SHP77 treated with DMSO at 0.1 percent for 48 hours (cell line): Measurements from ENCODE around the gene GAL3ST2.
"Not testable (repeated sequence)": the region's sequence is repeated elsewhere in the genome, so short reads cannot be mapped to it uniquely, and the experiment has no call there.

ENCODE experiments used
- DNase-seq: peaks from one replicate; lab custom pipeline; 2025; lab: John Stamatoyannopoulos, UW

Gene GAL3ST2

DNA sequence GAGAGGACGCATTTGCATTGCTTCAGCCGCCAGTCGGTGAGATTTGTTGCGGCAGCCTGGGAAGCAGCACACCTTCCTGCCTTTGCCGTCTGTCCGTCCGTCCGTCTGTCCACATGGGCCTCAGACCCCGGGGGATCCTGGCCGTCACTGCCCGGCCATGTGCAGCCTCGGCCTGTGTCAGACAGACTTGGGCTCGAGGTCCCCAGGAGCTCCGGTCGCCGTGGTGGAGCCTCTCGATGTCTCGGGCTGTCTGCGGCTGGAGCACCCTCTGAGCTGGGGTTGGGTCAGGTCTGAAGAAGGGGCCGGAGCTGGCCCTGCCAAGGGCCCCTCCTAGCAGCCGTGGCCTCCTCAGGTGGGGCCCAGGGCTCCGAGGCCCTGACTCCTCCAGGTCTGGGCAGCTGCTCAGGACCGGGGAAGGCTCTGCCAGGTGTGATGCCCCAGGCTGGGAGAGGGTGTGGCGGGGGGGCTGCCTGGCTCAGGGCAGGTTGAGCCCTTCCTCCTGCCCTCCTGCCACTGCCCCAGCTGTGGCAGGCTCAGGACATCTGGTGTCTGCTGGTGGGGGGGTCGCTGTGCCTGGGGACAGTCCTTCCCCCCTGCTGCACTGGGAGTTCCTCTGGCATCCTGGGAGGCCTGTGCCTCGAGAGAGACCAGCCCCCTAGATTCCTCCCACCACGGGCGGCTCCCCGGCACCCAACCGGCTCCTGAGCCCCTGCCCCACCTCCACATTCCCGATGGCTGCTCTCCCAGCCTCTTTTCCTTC lies 44.2 kb downstream of the GAL3ST2 start:
- DNase-seq = no peak

DNA sequence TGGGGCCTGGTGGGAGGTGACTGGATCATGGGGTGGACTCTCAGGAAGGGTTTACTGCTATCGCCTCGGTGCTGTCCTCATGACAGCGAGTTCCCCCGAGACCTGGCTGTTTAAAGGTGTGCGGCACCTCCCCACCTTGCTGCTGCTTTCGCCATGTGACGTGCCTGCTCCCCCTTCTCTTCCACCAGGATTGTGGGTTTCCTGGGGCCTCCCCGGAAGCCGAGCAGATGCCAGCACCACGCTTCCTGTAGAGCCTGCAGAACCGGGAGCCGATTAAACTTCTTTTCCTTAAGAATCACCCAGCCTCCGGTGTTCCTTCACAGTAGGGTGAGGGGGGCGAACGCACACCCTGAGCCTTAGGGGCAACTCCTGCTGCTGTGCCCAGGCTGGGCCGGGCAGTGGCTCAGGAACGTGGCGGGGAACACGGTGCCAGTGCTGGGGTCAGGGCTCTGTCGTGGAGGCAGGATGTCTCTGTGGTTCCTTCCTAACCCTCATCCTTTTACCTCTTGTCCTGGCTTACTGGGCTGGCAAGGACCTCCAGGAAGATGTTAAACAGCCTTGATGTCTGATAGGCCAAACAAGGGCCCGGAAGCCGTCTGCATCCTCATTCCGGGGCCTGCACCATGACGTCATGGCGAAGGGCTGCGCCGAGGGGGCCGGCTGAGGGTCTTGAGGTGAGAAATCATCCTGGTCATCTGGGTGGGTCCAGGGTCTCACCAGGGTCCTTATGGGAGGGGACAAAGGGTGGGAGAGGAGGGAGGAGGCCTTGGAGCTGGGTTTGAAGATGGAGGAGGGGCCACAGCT lies 45.0 kb downstream of the GAL3ST2 start:
- DNase-seq = no peak

DNA sequence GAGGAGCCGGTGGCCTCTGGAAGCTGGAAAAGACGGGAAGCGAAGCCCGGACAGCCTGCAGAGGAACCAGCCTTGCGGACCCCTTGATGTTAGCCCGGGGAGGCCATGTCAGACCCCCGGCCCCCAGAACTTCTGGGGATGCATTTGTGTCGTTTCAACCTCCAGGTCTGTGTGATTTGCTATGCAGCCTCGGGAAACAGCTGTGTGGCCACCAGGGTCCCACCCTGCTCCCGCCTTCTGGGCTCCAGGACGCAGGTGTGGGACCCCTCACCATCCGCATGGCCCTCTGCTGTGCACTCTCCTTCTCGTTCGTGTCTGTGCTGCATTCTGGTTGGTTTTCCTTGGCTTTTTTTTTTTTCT lies 45.6 kb downstream of the GAL3ST2 start:
- no peak for DNase-seq

DNA sequence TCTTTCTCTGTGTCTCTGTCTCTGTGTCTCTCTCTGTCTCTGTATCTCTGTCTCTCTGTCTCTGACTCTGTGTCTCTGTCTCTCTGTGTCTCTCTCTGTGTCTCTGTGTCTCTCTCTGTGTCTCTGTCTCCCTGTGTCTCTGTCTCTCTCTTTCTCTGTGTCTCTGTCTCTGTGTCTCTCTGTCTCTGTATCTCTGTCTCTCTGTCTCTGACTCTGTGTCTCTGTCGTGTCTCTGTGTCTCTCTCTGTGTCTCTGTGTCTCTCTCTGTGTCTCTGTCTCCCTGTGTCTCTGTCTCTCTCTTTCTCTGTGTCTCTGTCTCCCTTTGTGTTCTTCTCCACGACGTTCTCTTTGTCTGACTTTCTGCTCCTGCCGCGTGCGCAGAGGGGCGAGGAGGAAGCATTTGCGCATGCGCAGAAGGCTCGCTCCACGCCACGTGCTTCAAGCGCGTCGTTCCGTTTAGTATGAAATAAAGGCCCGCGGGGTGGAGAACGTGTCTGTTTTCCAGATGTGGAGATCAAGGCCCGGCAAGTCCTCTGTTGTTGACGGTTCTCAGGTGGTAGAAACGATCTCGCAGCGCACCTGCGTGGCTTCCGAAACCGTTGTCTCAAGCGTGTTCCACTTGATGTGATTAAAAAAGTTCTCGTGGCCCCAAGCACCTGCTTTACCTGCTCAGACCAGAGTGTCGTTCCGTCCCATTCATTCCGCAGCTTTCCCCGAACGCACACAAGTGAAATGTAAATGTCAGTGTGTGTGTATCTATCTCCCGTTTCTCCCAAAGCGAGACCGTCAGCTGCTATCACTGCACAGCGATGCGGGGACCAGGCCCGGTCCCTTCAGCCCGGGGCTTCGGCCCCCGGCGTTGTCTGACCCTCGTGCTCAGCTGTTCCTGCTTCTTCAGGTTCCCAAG lies 47.2 kb downstream of the GAL3ST2 start:
- not testable (repeated sequence) for DNase-seq

DNA sequence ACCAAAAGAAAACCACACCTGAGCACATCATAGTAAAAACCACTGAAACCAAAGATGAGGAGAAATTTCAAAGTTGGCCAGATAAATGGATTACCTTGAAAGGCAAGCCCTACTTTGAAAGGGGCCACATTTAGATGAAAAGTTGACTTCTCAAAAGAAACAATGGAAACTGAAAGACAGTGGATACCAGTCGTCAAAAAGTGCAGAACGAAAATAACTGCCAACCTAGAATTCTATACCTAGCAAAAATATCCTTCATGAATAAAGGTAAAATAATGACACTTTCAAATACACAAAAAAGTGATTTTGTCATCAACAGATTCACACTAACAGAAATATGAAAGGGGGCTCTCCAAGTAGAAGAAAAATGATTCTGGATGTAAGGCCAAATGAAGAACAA lies 50.8 kb downstream of the GAL3ST2 start:
- DNase-seq = no peak

DNA sequence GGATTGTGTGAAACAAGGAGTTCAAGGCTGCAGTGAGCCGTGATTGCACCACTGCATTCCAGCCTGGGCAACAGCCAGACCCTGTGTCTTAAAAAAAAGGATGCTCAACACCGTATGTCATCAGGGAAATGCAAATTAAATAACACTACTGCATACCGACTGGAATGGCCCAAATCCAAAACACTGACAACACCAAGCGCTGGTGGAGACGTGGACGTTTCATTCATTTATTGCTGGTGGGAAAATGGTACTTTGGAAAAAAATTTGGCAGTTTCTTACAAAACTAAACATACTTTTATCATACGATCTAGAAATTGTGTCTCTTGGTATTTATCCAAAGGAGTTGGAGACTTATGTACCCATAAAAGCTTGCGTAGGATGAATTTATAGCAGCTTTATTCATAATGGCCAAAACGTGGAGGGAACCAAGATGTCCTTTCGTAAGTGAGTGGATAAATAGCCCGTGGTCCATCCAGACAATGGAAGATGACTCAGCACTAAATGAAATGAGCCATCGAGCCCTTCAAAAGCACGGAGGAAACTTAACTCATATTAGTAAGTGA lies 56.6 kb downstream of the GAL3ST2 start:
- DNase-seq = no peak

DNA sequence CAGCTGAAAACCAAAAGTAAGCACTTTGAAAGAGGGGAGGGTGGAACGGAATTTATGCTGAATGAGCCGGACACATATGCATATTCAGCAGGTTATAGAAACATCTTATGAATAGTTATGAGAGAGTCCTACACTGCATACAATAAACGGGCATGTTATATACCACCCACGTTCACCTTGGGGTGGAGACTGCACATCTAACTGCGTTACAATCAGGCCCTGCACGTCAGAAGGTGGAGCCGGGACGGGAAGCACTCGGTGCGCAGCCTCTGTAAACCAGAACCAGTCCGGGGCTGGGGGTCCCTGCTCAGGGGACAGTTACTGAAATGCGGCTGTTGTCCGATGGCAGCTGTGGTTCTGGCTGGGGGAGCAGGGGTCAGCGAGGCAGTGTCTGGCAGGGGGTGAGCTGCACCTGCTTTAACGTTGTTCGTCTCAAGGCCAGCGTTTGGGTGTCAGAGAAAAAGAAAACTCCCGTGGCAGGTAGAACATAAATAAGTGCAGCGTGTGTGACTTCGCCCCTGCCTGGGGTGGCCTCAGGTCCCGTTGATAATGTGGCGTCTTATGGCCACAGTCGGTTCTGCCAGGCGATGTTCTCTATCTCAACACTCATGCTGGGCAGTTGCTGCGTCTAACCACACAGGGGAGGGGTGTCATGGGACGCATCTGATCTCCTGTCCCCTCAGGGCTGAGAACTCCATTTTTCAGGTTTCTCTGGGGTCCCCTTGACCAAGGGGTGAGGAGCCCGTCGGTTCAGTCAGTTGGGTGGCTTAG lies 57.3 kb downstream of the GAL3ST2 start:
- DNase-seq = not testable (repeated sequence)

DNA sequence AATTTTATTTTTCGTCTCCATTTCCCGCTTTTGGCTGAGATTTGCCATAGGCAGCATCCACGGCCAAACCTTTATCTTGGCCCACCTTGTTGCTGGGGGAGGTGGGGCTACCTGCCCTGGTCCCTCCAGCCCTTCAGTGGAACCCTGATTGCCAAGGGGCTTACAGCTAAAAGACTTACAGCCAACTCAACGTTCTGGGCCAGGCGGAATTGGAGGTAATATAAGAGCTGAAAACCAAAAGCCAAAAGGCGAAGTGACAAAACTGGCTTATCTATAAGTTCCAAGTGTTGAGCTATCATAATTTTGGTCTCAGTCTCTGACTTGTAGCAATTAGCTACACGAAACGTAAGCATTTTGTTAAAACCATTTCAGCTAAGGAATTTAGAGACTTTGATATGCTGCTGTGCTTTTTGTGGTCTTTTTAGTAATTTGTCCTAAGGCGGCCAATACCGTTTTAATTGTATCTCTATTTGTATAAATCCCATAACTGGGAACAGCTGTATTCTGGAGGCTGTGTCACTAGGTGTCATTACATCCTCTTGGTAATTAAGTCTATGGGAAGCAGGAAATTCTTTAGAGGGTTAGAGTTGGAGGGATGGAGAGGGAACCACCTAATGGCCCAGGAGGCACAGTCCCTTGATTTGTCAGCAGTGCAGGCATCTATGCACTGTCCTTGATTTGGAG lies 58.0 kb downstream of the GAL3ST2 start:
- DNase-seq = no peak

DNA sequence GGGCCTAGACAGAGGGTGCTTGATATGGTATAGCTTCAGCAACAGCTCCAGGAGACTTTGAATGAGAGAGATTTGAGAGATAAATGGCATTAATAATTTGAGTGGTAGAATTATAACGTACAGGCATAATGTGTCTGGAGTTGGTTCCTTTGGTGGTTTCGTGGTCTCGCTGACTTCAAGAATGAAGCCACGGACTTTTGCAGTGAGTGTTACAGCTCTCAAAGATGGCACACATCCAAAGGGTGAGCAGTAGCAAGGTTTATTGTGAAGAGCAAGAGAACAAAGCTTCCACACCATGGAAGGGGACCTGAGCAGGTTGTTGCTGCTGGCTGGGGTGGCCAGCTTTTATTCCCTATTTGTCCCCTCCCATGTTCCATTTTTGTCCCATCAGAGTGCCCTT lies 59.0 kb downstream of the GAL3ST2 start:
- no peak for DNase-seq

DNA sequence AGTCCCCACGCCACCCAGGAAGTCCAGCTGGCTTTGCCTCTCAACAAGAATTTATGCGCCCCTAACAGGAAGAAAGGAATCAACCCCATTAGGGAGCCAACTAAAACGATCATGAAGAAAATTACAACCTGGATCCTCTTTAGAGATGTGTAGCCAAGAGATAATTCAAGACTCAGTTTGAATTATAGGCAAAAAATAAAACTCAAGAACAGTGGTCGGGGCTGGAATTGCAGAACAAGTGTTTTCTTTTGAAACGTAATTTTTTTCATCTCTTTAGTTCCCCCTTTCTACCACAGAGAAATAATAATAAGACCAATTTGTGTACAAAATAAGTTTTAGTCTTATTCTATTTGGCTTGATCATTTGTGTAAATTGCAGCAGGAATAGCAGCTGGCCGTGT lies 59.7 kb downstream of the GAL3ST2 start:
- DNase-seq = no peak

DNA sequence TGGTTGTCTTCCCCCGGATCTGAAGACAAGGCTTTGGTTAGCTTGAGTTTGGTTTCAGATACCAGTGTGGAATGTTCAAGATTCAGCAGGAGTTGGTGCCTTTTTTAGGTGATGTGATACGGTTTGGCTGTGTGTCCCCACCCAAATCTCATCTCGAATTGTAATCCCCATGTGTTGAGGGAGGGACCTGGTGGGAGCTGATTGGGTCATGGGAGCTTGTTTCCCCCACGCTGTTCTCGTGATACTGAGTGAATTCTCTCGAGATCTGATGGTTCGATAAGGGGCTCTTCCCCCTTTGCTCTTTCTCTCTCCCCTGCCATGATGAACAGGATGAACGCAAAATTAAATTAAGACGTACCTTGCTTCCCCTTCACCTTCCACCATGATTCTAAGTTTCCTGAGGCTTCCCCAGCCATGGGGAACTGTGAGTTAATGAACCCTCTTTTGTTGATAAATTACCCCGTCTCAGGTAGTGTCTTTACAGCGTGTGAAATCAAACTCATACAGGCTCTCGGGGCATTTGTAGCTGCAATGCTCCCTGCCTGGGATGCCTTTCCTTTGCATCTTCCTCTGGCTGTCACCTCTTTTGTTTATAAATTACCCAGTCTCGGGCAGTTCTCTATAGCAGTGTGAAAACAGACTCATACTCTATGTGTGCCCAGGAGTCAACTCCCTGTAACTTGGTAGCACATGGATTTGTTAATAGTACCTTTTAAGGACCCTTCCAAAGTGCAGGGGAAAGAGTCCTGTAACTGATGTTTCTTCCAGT lies 60.8 kb downstream of the GAL3ST2 start:
- no peak for DNase-seq

DNA sequence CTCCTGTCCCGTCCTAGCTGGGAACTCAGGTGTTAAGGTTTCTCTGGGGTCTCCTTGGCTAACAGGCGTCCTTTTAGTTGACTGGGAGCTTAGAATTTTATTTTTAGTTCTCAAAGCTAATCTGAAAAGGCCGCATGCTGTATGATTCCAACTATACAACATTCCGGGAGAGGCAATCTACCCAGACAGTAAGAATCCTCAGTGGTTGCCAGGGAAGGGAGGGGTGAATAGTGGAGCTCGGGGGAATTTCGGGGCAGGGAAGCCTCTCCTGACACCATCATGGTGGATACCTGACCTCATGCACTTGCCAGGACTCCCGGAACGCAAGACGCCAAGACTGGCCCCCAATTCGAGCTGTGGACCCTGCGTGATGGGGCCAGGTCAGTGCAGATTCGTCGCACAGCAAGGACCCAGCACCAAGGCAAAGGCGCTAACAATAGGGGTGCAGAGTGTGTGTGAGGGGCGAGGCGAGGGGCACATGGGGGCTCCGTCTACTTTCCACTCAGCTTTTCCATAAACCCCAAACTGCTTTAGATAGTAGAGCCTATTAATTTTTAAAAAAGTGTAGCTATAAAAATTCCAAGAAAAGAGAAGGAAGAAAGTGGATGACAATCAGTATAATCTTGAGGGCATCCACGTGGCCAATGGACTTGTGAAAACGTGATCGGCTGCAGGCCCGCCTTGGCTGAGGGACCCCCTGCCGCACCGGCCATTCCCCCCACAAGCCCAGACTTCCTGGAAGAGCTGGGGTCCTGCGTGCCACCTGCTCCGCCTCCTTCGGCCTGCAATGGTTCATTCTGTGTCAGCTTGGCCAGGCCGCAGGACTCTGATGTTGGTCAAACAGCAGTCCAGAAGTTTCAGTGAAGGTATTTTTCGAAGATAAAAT lies 64.8 kb downstream of the GAL3ST2 start:
- no peak for DNase-seq

DNA sequence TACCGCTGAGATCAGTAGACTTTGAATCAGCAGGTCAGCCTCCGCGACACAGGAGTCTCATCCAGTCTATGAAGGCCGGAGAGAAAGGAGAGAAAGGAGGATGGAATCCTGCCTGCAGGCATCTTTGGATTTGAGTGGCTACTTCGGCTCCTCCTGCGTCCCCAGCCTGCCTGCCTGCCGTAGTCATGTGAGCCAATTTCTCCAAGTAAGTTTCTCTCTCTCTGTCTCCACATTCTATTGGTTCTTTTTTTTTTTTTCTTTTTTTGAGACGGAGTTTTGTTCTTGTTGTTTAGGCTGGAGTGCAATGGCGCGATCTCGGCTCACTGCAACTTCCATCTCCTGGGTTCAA lies 65.4 kb downstream of the GAL3ST2 start:
- DNase-seq = no peak

DNA sequence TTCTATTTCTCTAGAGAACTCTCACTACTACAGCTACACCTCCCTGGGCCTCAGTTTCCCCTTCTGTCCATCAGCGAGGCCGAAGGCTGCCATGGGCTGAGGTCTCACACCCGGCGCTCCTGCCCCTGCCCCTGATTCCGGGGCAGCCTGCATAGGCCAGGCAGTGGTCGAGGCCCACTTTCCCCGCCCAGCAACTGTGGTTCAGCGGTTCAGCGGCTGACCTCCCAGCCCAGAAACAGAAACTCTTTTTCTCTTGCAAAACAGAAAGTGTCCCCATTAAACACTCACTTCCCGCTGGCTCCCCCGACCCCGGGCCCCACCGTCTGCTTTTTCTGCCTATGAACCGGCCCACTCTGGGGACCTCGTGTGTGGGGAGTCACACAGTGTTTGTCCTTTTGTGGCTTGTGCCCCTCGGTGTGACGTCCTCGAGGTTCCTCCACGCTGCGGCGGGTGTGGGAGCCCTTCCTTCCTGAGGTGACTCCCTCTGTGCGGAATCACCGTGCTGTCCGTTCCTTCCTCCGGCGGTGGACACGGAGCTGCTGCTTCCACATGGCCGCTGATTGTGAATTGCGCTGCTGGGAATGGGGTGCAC lies 66.1 kb downstream of the GAL3ST2 start:
- no peak for DNase-seq

DNA sequence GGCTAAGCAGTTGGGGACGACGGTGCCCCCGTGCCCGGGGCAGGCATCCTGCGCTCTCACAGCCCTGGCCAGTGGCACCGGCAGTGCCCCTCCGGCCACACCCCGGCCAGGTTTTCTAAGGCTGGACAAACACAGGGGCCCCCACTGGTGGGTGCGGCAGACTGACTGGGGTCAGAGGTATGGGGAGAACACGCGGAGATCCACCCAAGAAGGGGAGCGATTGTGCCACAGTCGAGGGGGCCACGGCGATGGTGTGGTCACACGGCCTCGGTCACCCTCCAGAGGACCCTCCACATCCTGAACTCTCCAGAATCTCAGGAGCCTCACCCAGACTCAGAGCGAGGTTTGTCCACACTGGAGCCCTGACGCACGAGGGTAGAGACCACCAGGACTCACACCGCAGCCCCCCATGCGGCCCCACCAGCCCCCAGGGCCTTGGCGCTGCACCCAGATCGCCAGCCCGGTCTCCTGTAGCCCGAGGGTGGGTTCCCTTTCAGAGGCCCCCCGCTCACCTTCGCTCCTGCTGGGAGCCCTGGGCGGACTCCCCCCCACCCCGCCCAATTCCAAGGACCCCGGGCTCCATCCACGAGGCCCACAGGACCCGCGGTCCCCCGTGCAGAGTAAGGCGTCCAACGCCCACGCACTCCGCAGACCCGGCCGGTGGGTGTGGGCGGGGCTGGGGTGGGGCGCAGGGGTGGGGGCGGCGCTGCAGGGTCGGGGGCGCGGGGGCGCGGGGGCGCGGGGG lies 66.9 kb downstream of the GAL3ST2 start:
- no peak for DNase-seq

DNA sequence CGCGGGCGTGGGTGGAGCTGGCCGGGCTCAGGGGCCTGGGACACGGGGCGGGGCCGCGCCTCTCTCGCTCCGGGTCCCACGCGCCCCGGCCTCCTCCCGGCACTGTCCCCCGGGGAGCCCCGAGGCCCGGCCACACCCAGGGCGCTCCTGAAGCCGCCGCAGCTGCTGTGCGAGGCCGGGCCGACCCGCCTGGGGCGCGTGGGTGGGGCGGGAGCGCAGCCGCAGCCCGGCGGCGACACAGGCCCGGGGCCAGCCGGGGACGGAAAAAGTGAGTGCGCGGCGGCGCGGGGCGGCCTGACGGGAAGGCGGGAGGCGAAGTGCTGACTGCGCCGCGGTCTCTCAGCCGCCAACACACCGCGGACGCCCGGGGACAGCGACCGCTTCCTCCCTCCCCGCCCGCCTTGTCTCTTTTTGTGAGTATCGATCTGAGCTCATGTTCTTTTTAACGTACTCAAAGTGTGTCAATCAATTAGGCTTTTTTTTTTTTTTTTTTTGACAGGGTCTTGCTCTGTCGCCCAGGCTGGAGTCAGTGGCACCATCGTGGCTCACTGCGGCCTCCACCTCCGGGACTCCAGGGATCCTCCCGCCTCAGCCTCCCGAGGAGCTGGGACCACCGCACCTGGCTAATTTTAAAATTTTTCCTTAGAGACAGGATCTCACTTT lies 67.6 kb downstream of the GAL3ST2 start:
- DNase-seq = no peak

DNA sequence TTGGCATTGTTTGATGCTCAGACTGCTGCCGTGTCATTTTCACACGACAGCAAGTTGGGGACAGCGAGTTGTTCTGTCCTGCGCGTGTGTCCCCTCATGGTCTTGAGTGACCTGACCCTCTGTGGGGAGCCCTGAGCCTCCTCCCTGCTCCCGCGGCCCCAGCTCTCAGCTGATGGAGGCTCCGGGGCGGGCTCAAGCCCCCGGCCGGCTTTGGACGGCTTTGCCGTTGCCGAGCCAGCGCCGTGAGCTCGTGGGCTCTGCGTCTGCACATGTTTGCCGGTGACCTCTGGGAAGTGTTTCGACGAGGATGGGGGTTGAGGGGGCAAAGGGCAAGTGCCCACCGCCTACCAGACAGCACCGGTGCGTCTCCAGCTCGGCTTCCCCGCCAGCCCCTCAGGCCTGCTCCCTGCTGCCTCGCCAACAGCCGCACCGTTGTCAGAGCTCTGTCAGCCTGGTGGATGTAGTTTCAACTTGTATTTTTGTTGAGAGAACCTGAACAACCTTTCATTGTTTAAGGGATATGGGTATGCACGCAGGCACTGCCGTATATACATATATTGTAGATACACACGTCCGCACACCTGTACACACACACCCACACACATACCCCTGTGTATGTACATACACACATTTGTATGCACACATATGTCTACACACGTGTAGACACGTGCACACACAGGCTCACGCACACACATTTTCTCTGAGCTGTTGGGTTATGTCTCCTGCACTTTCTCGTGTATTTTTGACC lies 68.4 kb downstream of the GAL3ST2 start:
- no peak for DNase-seq
